Nephron (organoid): ENCODE measurements around the gene CENPU.
"Not testable (repeated sequence)": the region's sequence is repeated elsewhere in the genome, so short reads cannot be mapped to it uniquely, and the experiment has no call there.

ENCODE experiments used
- H3K27ac Mint-ChIP-seq, 3 experiments: 2 replicates each; pipeline ENCODE4 v1.8.0; 2020; ENCODE audit warnings: mixed read lengths in 3 of 3, mild to moderate bottlenecking in 2 of 3, moderate library complexity in 1 of 3
- H3K27me3 Mint-ChIP-seq: 2 replicates; pipeline ENCODE4 v1.8.0; 2021; ENCODE audit warnings: low read depth, mild to moderate bottlenecking, moderate library complexity, mixed read lengths
- H3K36me3 Mint-ChIP-seq: 2 replicates; pipeline ENCODE4 v1.8.0; 2020; ENCODE audit warnings: low read depth, mixed read lengths
- H3K4me1 Mint-ChIP-seq: 2 replicates; pipeline ENCODE4 v1.8.0; 2020; ENCODE audit warnings: mixed read lengths
- H3K4me3 Mint-ChIP-seq, 3 experiments: 2 replicates each; pipeline ENCODE4 v1.8.0; 2020; ENCODE audit warnings: mild to moderate bottlenecking in 3 of 3, mixed read lengths in 3 of 3, moderate library complexity in 2 of 3
- H3K9me3 Mint-ChIP-seq: 2 replicates; pipeline ENCODE4 v1.8.0; 2020; ENCODE audit warnings: mixed read lengths
- TF ChIP-seq, protein P1 (sequence below), 3 experiments: fragments of 200-600 bp; sonication (generic); IDR thresholded peaks; one replicate each; pipeline ENCODE4 v1.5.0; 2021; ENCODE audit warnings: antibody characterized with exemption in 3 of 3; ENCODE audit not compliant: unreplicated experiment in 3 of 3

Gene CENPU, protein sequence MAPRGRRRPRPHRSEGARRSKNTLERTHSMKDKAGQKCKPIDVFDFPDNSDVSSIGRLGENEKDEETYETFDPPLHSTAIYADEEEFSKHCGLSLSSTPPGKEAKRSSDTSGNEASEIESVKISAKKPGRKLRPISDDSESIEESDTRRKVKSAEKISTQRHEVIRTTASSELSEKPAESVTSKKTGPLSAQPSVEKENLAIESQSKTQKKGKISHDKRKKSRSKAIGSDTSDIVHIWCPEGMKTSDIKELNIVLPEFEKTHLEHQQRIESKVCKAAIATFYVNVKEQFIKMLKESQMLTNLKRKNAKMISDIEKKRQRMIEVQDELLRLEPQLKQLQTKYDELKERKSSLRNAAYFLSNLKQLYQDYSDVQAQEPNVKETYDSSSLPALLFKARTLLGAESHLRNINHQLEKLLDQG

DNA sequence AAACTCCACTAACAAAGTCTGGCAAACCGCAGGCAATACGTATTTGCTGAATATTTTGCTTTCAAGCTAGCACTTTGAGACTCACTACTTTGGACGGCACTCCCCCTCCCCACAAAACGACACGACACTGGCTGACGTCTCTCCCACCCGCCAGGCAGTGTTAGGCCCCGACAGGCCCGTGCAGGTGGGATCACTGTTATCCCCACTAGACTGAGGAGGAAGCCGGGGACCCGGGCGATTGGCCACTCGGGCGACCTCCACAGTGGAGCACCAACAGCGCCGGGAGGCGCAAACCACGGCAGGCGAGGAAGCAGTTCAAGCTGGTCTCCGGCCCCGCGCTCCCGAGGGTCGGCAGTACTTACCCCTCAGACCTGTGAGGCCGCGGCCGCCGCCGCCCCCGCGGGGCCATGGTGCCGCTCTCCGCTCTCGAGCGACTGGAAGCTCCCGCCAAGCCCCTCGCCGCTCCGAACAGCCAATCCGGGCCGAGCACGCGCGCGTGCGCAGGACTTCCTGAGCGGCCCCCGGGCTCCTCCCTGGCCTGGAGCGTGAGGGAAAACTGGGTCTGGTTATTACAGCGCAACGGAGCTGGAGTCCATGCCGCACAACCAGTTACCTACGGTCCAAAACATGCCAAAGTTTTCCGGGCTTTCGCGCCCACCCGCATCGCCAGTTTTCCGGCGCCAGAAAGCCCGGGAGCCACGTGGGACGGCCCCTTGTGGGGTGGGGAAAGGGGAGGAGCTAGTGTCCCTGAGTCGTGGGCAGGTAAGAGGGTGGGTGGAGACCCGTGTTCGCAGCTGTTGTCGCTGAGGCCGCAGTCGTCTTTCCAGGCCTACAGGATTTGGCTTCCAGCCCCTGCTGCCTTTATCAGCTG, at the start of gene CENPU:
Gene CENPU, minus strand, starts transcription at position 443 of the 871 bp plus-strand sequence. Its CDS starts 34 bp downstream, at position 409.
- TF ChIP-seq, protein P1, sequence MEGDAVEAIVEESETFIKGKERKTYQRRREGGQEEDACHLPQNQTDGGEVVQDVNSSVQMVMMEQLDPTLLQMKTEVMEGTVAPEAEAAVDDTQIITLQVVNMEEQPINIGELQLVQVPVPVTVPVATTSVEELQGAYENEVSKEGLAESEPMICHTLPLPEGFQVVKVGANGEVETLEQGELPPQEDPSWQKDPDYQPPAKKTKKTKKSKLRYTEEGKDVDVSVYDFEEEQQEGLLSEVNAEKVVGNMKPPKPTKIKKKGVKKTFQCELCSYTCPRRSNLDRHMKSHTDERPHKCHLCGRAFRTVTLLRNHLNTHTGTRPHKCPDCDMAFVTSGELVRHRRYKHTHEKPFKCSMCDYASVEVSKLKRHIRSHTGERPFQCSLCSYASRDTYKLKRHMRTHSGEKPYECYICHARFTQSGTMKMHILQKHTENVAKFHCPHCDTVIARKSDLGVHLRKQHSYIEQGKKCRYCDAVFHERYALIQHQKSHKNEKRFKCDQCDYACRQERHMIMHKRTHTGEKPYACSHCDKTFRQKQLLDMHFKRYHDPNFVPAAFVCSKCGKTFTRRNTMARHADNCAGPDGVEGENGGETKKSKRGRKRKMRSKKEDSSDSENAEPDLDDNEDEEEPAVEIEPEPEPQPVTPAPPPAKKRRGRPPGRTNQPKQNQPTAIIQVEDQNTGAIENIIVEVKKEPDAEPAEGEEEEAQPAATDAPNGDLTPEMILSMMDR (IDR thresholded peaks at IDR 0.05; ENCODE audit: unreplicated experiment in 3 of 3) = no peak
- H3K9me3 Mint-ChIP-seq = no peaks in the 10 kb centered on the region
- peaks cover 44% of the 10 kb centered on the region for H3K4me1 Mint-ChIP-seq
- H3K27ac Mint-ChIP-seq = peak within 1 kb of the TSS; percentile 85 to 90 (median 87)
- peaks cover 5% of the 10 kb centered on the region for H3K36me3 Mint-ChIP-seq
- H3K4me3 Mint-ChIP-seq = peak within 1 kb of the TSS; percentile 93 to 97 (median 95)
- H3K27me3 Mint-ChIP-seq = peaks cover 4% of the 10 kb centered on the region

DNA sequence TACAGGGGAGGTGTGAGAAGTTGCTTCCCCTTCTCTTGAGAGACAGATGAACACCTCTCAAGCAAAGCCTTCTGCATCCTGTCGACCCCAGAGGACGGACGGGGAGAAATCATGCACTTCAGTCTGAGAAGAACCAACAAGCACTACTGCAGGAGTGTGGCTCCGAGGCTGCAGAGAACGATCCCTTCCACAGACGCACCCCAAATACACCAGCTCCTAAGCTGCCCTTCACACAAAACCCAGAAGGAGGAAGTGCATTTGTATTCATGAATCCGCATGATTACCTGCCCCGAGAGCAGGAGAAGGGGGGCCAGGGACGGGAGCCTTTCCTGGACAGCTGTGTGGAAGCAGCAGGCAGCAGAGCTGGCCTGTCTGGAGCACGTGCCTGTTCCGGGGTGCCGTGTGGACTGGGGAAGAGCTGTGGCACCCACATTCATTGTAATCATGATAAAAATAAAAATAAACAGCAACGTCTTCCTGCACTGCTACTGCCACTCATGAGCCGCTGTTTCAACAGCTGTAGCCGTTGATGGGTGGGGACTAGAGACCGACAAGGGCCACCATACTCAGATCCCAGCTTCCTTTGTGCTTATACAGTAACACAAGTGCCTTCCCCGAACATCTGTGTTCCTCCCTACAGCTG, 49.0 kb upstream of the CENPU start:
- H3K27ac Mint-ChIP-seq = no peak overlapping the region
- H3K36me3 Mint-ChIP-seq = peaks cover 11% of the 10 kb centered on the region
- TF ChIP-seq, protein P1 (IDR thresholded peaks at IDR 0.05; ENCODE audit: unreplicated experiment in 3 of 3) = no peak
- H3K9me3 Mint-ChIP-seq = peaks cover 3% of the 10 kb centered on the region
- peaks cover 3% of the 10 kb centered on the region for H3K27me3 Mint-ChIP-seq
- H3K4me1 Mint-ChIP-seq = peaks cover 13% of the 10 kb centered on the region
- H3K4me3 Mint-ChIP-seq = no peak overlapping the region

DNA sequence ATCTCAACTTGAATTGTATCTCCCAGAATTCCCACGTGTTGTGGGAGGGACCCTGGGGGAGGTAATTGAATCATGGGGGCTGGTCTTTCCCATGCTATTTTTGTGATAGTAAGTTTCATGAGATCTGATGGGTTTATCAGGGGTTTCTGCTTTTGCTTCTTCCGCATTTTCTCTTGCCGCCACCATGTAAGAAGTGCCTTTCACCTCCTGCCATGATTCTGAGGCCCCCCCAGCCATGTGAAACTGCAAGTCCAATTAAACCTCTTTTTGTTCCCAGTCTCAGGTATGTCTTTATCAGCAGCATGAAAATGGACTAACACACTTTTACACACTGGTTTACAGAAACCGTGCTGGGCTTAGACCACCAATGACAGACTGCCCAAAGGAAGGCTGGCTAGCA, 45.3 kb upstream of the CENPU start:
- not testable (repeated sequence) for H3K27ac Mint-ChIP-seq, H3K27me3 Mint-ChIP-seq, H3K4me3 Mint-ChIP-seq, H3K9me3 Mint-ChIP-seq, H3K36me3 Mint-ChIP-seq
- H3K4me1 Mint-ChIP-seq = peaks cover 13% of the 10 kb centered on the region

DNA sequence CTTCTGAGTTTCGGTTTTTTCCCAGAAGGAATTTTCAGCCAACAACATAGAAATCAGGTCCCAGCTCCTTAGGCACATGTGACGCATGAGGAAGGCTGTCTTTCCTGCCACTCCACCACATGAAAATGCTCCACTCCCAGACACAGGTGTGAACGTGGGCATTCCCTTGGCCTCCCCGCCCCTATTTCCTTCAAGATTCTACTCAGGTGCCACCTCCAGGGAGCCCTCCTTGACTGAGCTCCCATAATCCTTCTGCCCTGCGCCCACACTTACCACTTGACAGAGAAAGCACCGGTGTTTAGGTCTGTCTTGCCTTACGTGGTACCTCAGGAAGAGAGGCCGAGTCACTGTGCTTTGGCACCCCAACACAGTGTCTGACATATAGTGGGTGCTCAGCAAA, 44.4 kb upstream of the CENPU start:
- H3K36me3 Mint-ChIP-seq = peaks cover 9% of the 10 kb centered on the region
- H3K4me3 Mint-ChIP-seq = no peak overlapping the region
- TF ChIP-seq, protein P1 (IDR thresholded peaks at IDR 0.05; ENCODE audit: unreplicated experiment in 3 of 3) = no peak
- no peaks in the 10 kb centered on the region for H3K27me3 Mint-ChIP-seq
- peaks cover 9% of the 10 kb centered on the region for H3K4me1 Mint-ChIP-seq
- no peak overlapping the region for H3K27ac Mint-ChIP-seq
- peaks cover 3% of the 10 kb centered on the region for H3K9me3 Mint-ChIP-seq

DNA sequence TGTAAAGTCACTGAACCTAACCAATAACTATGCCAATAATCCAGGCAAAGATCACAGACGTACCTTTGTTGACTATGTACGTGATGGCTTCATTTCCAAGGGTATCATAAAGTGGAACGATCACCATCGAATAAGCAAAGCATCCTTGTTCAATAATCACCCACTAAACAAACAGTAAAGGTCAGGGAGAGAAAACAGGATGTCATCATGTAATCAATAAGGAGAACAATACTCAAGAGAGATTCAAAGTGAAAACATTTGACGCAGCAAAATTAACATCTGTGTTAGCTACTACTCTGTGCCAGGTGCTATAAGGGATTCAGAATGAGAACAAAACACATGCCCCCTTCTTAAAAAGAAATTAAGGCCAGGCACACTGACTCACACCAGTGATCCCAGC, 42.9 kb upstream of the CENPU start:
- TF ChIP-seq, protein P1 (IDR thresholded peaks at IDR 0.05; ENCODE audit: unreplicated experiment in 3 of 3) = no peak
- Mint-ChIP-seq H3K36me3 (peaks cover 9% of the 10 kb centered on the region), H3K4me3 (no peak overlapping the region), H3K27me3 (no peaks in the 10 kb centered on the region), H3K27ac (no peak overlapping the region), H3K9me3 (peaks cover 3% of the 10 kb centered on the region), H3K4me1 (no peaks in the 10 kb centered on the region)
